Left lung (tissue), 10 donors: Measurements from ENCODE around the gene GNLY. TPM values are rescaled to one million over a fixed set of nuclear protein-coding genes. Genes with fewer than 3 reads are reported as not detected.
"Not testable (repeated sequence)": the region's sequence is repeated elsewhere in the genome, so short reads cannot be mapped to it uniquely, and the experiment has no call there.

Source experiments
- ATAC-seq: fragments of 200-7000 bp; cut with Tn5 transposase; one replicate; pipeline ENCODE4 v1.9.1; 2020; ENCODE audit warnings: moderate library complexity
- DNase-seq, 4 donors: peaks; one replicate each; pipeline ENCODE4 v3.0.0-alpha.2; 2013 to 2020
- H3K27ac ChIP-seq, 2 donors: fragments of 200-600 bp; sonication (generic) in 1 of 2; one replicate each; pipeline versions ENCODE4 v1.5.0 to v1.8.0; 2020 to 2021
- H3K27me3 ChIP-seq, 2 donors: fragments of 200-600 bp; sonication (generic) in 1 of 2; one replicate each; pipeline versions ENCODE4 v1.5.0 to v1.8.0; 2020 to 2021
- H3K36me3 ChIP-seq, 2 donors: fragments of 200-600 bp; sonication (generic) in 1 of 2; one replicate each; pipeline versions ENCODE4 v1.5.0 to v1.8.0; 2020 to 2021
- H3K4me1 ChIP-seq, 2 donors: fragments of 200-600 bp; one replicate each; pipeline ENCODE4 v1.8.0; 2021
- H3K4me3 ChIP-seq, 2 donors: fragments of 200-600 bp; sonication (generic) in 1 of 2; one replicate each; pipeline versions ENCODE4 v1.5.0 to v1.8.0; 2020 to 2021; ENCODE audit warnings: mild to moderate bottlenecking in 1 of 2
- H3K9me3 ChIP-seq, 2 donors: fragments of 200-600 bp; sonication (generic) in 1 of 2; one replicate each; pipeline versions ENCODE4 v1.5.0 to v1.8.0; 2020 to 2021
- intact Hi-C, 2 donors: fragments of 100-400 bp; cut with DNase I; formaldehyde crosslinking; loops; one replicate each; pipeline versions ENCODE4 v1.11.2 to v1.14.2; 2022
- polyA plus RNA-seq, 6 donors: library from polyadenylated mRNA; unstranded; fragments of 120-200 nt; gene quantifications; one replicate each; pipeline ENCODE4 v1.2.1, GENCODE V29; 2013; ENCODE audit not compliant: insufficient read length in 6 of 6
- total RNA-seq, 2 donors: library from RNA; stranded (reverse); fragmentation: NEBNext Ultra II Directional; extraction: Animal tissue kit (Norgen Biotek cat#: 25700); gene quantifications; one replicate each; pipeline ENCODE4 v1.2.1, GENCODE V29; 2021
- TF ChIP-seq, protein P1 (sequence below), 2 donors: fragments of 200-600 bp; sonication (generic) in 1 of 2; IDR thresholded peaks; one replicate each; pipeline versions ENCODE4 v1.5.0 to v1.8.0; 2021; ENCODE audit warnings: antibody characterized with exemption in 2 of 2
- donor health status: DM: no; HTN: yes; CAD: no.
- donor health status: DM: no; HTN: no; CAD: no.

GNLY gene
- total and polyA plus RNA-seq, 8 donors = 0.90 to 10.5 (median 2.2) TPM

DNA sequence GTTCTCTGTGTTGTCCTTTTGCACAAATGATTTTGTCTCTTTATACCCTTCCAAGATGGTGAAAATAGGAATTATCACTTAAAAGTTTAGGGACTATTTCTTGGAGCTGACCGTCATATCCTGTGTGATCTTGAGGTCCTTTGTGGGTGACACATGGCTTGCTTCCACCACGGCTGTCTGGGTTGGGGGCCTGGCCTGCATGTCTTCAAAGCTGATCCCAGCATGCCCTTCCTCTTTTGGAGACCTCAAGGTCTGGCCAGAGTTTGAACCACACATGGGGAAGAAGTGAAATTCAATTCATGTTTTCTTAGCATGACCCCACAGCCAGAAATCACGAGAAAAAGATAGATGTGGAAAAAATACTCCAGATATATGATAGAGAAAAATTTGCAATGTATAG lies 40.2 kb upstream of the GNLY start:
- TF ChIP-seq, protein P1, sequence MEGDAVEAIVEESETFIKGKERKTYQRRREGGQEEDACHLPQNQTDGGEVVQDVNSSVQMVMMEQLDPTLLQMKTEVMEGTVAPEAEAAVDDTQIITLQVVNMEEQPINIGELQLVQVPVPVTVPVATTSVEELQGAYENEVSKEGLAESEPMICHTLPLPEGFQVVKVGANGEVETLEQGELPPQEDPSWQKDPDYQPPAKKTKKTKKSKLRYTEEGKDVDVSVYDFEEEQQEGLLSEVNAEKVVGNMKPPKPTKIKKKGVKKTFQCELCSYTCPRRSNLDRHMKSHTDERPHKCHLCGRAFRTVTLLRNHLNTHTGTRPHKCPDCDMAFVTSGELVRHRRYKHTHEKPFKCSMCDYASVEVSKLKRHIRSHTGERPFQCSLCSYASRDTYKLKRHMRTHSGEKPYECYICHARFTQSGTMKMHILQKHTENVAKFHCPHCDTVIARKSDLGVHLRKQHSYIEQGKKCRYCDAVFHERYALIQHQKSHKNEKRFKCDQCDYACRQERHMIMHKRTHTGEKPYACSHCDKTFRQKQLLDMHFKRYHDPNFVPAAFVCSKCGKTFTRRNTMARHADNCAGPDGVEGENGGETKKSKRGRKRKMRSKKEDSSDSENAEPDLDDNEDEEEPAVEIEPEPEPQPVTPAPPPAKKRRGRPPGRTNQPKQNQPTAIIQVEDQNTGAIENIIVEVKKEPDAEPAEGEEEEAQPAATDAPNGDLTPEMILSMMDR (IDR thresholded peaks at IDR 0.05) = no peak
- Histone ChIP-seq H3K27ac (peak overlapping the region in 1 of 2 donors; percentile 5), H3K4me1 (peaks cover 14 to 15% of the 10 kb centered on the region in 2 donors), H3K4me3 (no peak overlapping the region), H3K36me3 (peaks cover 0 to 72% of the 10 kb centered on the region in 2 donors), H3K9me3 (no peaks in the 10 kb centered on the region), H3K27me3 (no peaks in the 10 kb centered on the region)
- intact Hi-C loops = no loop called here
- ATAC-seq (no peak), DNase-seq (no peak)

- ATAC-seq = no peak
- H3K9me3 ChIP-seq = no peaks in the 10 kb centered on the region
- intact Hi-C loops = no loop called here
- no peaks in the 10 kb centered on the region for H3K27me3 ChIP-seq
- TF ChIP-seq, protein P1 (IDR thresholded peaks at IDR 0.05) = no peak
- peaks cover 10 to 14% of the 10 kb centered on the region in 2 donors for H3K4me1 ChIP-seq
- H3K4me3 ChIP-seq = no peak overlapping the region
- H3K27ac ChIP-seq = peak overlapping the region in 1 of 2 donors; percentile 20
- H3K36me3 ChIP-seq = peaks cover 0 to 54% of the 10 kb centered on the region in 2 donors
- DNase-seq = no peak
Observed at GRCh38 chr2:85655961-85656417, 38.2 kb upstream of the GNLY start.

GRCh38 chr2:85656468-85656867 lies 37.7 kb upstream of the GNLY start:
- TF ChIP-seq, protein P1 (IDR thresholded peaks at IDR 0.05) = no peak
- ATAC-seq (no peak), DNase-seq (no peak)
- intact Hi-C loops = no loop called here
- Histone ChIP-seq H3K36me3 (peaks cover 0 to 49% of the 10 kb centered on the region in 2 donors), H3K4me1 (peaks cover 14 to 15% of the 10 kb centered on the region in 2 donors), H3K27ac (peak overlapping the region; percentile 20 to 33), H3K9me3 (no peaks in the 10 kb centered on the region), H3K27me3 (no peaks in the 10 kb centered on the region), H3K4me3 (no peak overlapping the region)

DNA sequence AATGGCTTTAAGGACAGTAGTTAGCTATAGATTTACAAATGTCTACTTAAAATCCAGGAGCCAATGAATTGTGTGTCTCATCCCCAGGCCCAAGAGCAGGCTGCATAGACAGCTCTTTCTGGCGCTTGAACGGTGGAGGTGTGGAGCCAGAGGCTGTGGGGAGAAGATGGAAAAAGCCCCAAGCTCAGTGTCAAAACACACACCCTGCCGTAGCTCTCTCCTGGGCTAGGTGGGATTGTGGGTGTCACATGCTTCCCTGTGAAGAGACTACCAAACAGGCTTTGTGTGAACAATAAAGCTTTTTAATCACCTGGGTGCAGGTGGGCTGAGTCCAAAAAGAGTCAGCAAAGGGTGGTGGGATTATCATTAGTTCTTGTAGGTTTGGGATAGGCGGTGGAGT lies 36.8 kb upstream of the GNLY start:
- H3K4me3 ChIP-seq, H3K27me3 ChIP-seq, intact Hi-C loops, H3K9me3 ChIP-seq: not testable (repeated sequence)
- DNase-seq (peak in 1 of 4 donors; percentile 53), ATAC-seq (peak; percentile 1)
- peaks cover 10 to 24% of the 10 kb centered on the region in 2 donors for H3K4me1 ChIP-seq
- H3K27ac ChIP-seq = peak overlapping the region; percentile 20 to 33
- H3K36me3 ChIP-seq = peaks cover 0 to 40% of the 10 kb centered on the region in 2 donors

DNA sequence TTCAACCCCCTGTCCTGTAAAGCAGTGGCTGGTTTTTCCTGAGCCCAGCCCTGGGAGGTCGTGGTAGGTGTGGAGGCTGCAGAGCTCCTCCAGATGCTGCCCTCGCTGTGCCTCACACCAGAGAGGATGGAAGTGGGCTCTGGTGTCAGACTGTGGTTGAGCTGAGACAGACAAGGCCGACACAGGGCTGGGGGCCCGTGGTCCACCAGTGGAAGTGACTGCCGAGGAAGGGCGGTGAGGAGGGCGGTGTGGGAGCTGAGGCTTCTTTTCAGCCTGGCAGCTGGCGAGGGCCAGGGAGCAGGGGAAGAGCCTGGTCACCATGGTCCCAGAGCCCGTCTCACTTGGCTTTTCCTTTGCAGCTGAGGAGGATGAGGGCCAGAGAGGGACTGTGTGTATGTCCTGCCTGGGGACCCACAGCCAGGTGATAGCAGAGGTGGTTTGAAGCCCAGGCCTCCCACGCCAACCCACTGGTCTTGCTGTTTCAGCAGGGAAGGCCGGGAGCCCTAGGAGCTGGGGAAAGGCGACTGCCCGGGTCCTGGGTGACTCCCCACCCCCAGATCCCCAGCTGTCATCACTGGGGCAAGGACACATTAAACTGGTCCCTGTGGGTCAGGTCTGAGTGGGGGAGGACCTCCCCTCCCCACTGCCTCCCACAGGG lies 34.7 kb upstream of the GNLY start:
- DNase-seq (peak in 2 of 4 donors; percentile 83 to 86), ATAC-seq (peak; percentile 22)
- Histone ChIP-seq H3K27me3 (no peaks in the 10 kb centered on the region), H3K4me1 (peaks cover 3 to 30% of the 10 kb centered on the region in 2 donors), H3K27ac (peak overlapping the region; percentile 13 to 20), H3K36me3 (peaks cover 0 to 29% of the 10 kb centered on the region in 2 donors), H3K4me3 (no peak overlapping the region), H3K9me3 (no peaks in the 10 kb centered on the region)
- TF ChIP-seq, protein P1 (IDR thresholded peaks at IDR 0.05) = no peak
- intact Hi-C loops = no loop called here

DNA sequence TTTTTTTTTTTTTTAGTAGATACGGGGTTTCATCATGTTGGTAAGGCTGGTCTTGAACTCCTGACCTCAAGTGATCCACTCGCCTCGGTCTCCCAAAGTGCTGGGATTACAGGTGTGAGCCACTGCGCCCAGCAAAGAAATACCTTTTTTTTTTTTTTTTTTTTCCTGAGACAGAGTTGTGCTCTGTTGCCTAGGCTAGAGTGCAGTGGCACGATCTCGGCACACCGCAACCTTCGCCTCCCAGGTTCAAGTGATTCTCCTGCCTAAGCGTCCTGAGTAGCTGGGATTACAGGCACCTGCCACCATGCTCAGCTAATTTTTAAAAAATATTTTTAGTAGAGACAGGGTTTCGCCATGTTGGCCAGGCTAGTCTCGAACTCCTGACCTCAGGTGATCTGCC lies 33.9 kb upstream of the GNLY start:
- H3K27me3 ChIP-seq, DNase-seq, intact Hi-C loops, H3K9me3 ChIP-seq, ATAC-seq, H3K4me3 ChIP-seq: not testable (repeated sequence)
- peaks cover 0 to 26% of the 10 kb centered on the region in 2 donors for H3K36me3 ChIP-seq
- H3K4me1 ChIP-seq = peaks cover 3 to 30% of the 10 kb centered on the region in 2 donors
- H3K27ac ChIP-seq = peak overlapping the region; percentile 82 to 94
